HG03139 (cell line): ENCODE measurements around the gene PKLR.
"Not testable (repeated sequence)": the region's sequence is repeated elsewhere in the genome, so short reads cannot be mapped to it uniquely, and the experiment has no call there.

ENCODE experiments used
- ATAC-seq: cut with Tn5 transposase; IDR thresholded peaks from one replicate; pipeline ENCODE4 v1.9.1; 2021; ENCODE audit not compliant: unreplicated experiment

Gene PKLR

GRCh38 chr1:155301342-155301841, at the start of gene PKLR:
PKLR (minus strand) TSS chr1:155301438; CDS start chr1:155301395, 43 bp downstream.
- no peak for ATAC-seq

DNA sequence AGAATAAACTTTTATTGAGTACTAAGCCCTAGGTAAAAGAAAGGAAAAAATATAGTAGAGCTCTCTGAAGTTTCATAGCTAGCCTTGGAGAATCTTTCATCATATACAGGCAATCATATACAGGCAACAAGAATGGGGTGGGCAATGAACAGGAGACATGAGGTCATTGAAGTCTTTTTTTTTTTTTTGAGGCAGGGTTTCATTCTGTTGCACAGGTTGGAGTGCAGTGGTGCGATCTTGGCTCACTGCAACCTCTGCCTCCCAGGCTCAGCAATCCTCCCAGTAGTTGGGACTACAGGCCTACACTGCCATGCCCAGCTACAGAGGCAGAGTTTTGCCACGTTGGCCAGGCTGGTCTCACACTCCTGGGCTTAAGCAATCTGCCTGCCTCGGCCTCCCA, 41.6 kb upstream of the PKLR start:
- no peak for ATAC-seq

DNA sequence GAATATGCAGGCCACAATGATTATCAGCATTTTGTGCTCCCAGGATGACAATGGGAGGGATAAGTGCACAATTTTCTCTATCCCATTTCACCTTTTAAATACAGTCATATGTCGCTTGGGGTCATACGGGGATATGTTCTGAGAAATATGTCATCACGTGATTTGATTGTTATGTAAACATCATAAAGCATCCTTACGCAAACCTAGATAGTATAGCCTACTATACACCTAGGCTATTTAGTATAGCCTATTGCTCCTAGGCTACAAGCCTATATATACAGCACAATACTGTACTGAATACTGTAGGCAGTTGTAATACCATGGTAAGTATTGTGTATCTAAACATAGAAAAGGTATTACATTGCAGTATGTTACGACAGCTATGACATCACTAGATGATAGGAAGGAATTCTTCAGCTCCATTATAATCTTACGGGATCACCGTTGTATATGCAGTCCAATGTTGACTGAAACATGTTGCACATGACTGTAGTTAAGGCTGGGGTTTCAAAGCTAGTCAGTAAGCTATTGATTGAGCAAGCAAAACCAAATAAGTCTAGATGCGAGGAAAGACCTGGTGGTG, 38.4 kb upstream of the PKLR start:
- ATAC-seq, result no peak

DNA sequence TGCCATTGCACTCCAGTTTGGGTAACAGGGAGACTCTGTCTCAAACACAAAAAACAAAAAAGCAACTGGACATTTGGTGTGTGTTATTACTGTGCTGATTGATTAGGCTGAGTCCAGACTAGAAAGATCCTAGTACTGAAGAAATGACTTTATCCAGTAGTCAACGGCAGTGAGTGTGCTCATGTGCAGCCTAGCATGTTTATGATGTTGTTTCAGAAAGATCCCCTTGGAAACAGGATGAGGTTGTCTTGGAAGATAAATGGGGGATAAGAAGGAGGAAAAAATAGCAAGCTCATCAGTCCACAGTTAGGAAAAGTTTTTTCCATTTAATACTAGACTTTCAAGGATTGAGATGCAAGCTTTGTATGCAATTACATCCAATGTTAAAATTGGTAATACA, 33.7 kb upstream of the PKLR start:
- ATAC-seq, result no peak

- ATAC-seq, result no peak
Measured at GRCh38 chr1:155329980-155330598, 28.9 kb upstream of the PKLR start.

GRCh38 chr1:155328856-155329255, 27.6 kb upstream of the PKLR start:
- not testable (repeated sequence) for ATAC-seq

- ATAC-seq, result no peak
Measured at GRCh38 chr1:155327981-155328380, 26.7 kb upstream of the PKLR start.

DNA sequence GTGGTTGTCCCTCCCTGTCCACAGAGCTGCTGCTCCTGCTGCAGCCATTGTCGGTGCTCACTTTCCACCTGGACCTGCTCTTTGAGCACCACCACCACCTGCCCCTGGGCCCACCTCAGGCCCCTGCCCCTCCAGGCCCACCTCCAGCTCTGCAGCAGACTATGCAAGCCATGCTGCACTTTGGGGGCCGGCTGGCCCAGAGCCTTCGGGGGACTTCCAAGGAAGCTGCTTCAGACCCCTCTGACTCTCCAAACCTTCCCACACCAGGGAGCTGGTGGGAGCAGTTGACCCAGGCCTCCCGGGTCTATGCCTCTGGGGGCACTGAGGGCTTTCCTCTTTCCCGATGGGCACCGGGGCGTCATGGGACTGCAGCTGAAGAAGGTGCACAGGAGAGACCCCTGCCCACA, 25.4 kb upstream of the PKLR start:
- ATAC-seq, result no peak

- no peak for ATAC-seq
Measured at GRCh38 chr1:155326020-155326526, 24.8 kb upstream of the PKLR start.

- ATAC-seq, result no peak
Measured at GRCh38 chr1:155325603-155325893, 24.3 kb upstream of the PKLR start.

- no peak for ATAC-seq
Measured at GRCh38 chr1:155324717-155325602, 23.7 kb upstream of the PKLR start.

GRCh38 chr1:155324037-155324716, 22.9 kb upstream of the PKLR start:
- ATAC-seq, result peak; percentile 49

DNA sequence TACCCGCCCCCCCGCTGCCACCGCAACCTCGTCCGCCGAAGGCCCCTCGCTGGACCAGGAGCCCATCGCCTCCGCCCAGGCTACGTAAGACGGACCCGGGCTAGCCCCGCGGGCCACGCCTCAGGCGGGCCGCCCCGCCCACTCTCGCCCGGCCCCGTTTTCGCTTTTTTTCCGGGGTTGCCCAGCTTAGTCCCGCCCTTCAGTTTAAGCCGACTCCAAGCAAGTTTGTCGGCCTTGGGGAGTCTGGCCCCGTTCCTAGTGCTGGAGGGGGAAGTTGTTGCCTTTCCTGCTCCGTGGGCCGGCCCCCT, 22.4 kb upstream of the PKLR start:
- no peak for ATAC-seq

GRCh38 chr1:155322953-155323728, 21.9 kb upstream of the PKLR start:
- ATAC-seq, result peak; percentile 30

DNA sequence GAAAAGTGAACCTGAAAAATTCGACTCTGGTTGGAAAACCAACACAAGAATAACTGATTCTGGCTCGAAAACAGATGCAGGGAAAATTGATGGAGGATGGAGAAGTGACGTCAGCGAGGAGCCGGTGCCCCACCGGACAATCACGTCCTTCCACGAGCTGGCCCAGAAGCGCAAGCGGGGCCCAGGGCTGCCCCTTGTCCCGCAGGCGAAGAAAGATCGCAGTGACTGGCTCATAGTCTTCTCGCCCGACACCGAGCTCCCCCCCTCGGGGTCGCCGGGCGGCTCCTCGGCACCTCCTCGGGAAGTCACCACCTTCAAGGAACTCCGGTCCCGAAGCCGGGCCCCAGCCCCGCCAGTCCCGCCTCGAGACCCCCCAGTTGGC, 21.3 kb upstream of the PKLR start:
- no peak for ATAC-seq

GRCh38 chr1:155321639-155322503, 20.6 kb upstream of the PKLR start:
- ATAC-seq, result no peak

GRCh38 chr1:155320661-155321617, 19.7 kb upstream of the PKLR start, which contains the start of gene RUSC1:
RUSC1 (plus strand) TSS chr1:155320894; CDS start chr1:155321774, 880 bp downstream.
- no peak for ATAC-seq

- no peak for ATAC-seq
Measured at GRCh38 chr1:155320252-155320651, 19.0 kb upstream of the PKLR start.

- no peak for ATAC-seq
Measured at GRCh38 chr1:155319536-155319935, 18.3 kb upstream of the PKLR start.
